Kidney (tissue), 14 donors: ENCODE data around the gene ACOT12. TPM values are rescaled to one million over a fixed set of nuclear protein-coding genes. Genes with fewer than 3 reads are reported as not detected.

Experiments used
- DNase-seq, 5 donors: peaks; one replicate each; pipeline ENCODE4 v3.0.0-alpha.2; 2013 to 2020
- FAIRE-seq: peaks from 2 replicates; lab custom pipeline; 2012; peaks lifted over from hg19 to GRCh38; lab: Jason Lieb, UNC
- H3K27ac ChIP-seq, 2 donors: one replicate each; pipeline ENCODE4 v1.7.0; 2013; ENCODE audit warnings: low read depth in 2 of 2, low read length in 2 of 2, inconsistent platforms in 1 of 2
- H3K27me3 ChIP-seq: one replicate; pipeline ENCODE4 v1.7.1; 2013; ENCODE audit warnings: low read length, inconsistent platforms; ENCODE audit not compliant: control insufficient read depth, insufficient read depth
- H3K36me3 ChIP-seq, 3 donors: one replicate each; pipeline versions ENCODE4 v1.7.0 to v1.7.1; 2013; ENCODE audit warnings: low read length in 3 of 3, control low read depth in 1 of 3, inconsistent platforms in 1 of 3; ENCODE audit not compliant: insufficient read depth in 3 of 3, control insufficient read depth in 2 of 3
- H3K4me1 ChIP-seq, 3 donors: one replicate each; pipeline versions ENCODE4 v1.7.0 to v1.7.1; 2013; ENCODE audit warnings: low read length in 3 of 3, inconsistent platforms in 1 of 3, low read depth in 1 of 3; ENCODE audit not compliant: control insufficient read depth in 2 of 3, insufficient read depth in 2 of 3
- H3K4me3 ChIP-seq, 3 donors: one replicate each; pipeline versions ENCODE4 v1.7.0 to v1.8.1; 2013; ENCODE audit warnings: low read length in 3 of 3, control low read depth in 1 of 3, inconsistent platforms in 1 of 3
- H3K9ac ChIP-seq, 3 donors: one replicate each; pipeline versions ENCODE4 v1.7.0 to v1.7.1; 2013; ENCODE audit warnings: low read length in 3 of 3, control low read depth in 1 of 3, inconsistent platforms in 1 of 3
- H3K9me3 ChIP-seq, 3 donors: one replicate each; pipeline versions ENCODE4 v1.7.0 to v1.7.1; 2013; ENCODE audit warnings: low read length in 3 of 3, control low read depth in 1 of 3, inconsistent platforms in 1 of 3; ENCODE audit not compliant: control insufficient read depth in 2 of 3, insufficient read depth in 1 of 3
- intact Hi-C: fragments of 100-400 bp; cut with DNase I; formaldehyde crosslinking; loops from one replicate; pipeline ENCODE4 v1.11.1; 2022
- polyA plus RNA-seq: library from polyadenylated mRNA; stranded (reverse); fragments of 350-450 nt; fragmentation: Illumina TruSeq; extraction: RNeasy Lipid Tissue Mini Kit (QIAGEN cat#74804); gene quantifications from one replicate; pipeline ENCODE4 v1.2.3, GENCODE V29; 2014; ENCODE audit warnings: low read depth, low replicate concordance; ENCODE audit not compliant: insufficient read depth
- total RNA-seq: library from RNA; stranded (reverse); fragmentation: NEBNext Ultra II Directional; extraction: Animal tissue kit (Norgen Biotek cat#: 25700); gene quantifications from one replicate; pipeline ENCODE4 v1.2.1, GENCODE V29; 2021
- TF ChIP-seq, protein P1 (sequence below): IDR thresholded peaks from 3 replicates; pipeline ENCODE4 v1.5.1; 2012; ENCODE audit warnings: mild to moderate bottlenecking, moderate library complexity, borderline replicate concordance; ENCODE audit not compliant: insufficient read depth; ENCODE audit errors: extremely low read depth
- donor health status: control.
- donor health status: control.
- donor health status: control.
- donor health status: control.
- donor health status: control.
- donor health status: DM: yes; HTN: yes; CAD: no.
- donor health status: Normal renal cell carcinoma (clear cell type).

Gene ACOT12
- total and polyA plus RNA-seq, 2 donors from 2014 or later, result 2.2 TPM; not detected in 1

DNA sequence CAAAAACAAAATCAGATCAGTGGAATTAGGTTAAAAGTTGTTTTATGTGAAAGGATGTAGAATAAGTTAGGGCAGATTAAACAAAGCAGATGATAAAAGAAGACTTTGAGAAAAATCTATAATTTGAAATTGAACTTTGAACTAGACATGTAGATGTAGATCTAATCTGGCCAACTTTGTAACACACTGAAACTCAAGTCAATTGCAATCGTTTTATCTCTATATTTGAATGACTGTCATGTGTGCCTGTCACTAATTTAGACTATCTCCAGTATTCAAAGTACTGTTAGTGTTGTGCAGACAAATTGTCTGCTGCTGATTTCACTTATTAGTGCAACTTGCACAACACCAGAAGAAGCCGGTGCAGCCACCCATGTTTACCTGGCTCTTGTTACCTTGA, 39.8 kb downstream of the ACOT12 start:
- FAIRE-seq, result no peak

DNA sequence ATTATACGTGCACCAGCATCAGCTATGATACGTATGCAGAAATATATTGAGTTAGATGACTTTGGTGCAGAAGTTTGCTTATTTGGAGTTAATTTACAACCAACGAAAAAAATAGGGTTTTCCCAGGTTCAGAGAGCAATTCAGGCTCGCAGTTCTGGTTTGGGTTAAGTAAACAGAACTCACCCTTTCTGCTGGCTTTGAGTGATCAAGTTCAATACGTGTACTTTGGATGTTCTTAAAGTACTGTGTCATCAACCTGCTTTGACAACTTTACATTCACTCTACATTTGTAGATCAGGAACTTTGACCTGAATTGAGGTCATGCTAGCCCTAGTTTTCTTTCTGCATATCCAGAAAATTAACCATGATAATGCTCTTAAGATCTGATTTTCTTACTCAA, 40.7 kb downstream of the ACOT12 start:
- intact Hi-C loops, result no loop called here
- DNase-seq, result no peak
- Histone ChIP-seq H3K36me3 (no peaks in the 10 kb centered on the region), H3K27me3 (no peaks in the 10 kb centered on the region), H3K27ac (no peak overlapping the region), H3K9me3 (no peaks in the 10 kb centered on the region), H3K9ac (no peak overlapping the region), H3K4me1 (no peaks in the 10 kb centered on the region), H3K4me3 (no peak overlapping the region)
- no peak for FAIRE-seq
- TF ChIP-seq, protein P1, sequence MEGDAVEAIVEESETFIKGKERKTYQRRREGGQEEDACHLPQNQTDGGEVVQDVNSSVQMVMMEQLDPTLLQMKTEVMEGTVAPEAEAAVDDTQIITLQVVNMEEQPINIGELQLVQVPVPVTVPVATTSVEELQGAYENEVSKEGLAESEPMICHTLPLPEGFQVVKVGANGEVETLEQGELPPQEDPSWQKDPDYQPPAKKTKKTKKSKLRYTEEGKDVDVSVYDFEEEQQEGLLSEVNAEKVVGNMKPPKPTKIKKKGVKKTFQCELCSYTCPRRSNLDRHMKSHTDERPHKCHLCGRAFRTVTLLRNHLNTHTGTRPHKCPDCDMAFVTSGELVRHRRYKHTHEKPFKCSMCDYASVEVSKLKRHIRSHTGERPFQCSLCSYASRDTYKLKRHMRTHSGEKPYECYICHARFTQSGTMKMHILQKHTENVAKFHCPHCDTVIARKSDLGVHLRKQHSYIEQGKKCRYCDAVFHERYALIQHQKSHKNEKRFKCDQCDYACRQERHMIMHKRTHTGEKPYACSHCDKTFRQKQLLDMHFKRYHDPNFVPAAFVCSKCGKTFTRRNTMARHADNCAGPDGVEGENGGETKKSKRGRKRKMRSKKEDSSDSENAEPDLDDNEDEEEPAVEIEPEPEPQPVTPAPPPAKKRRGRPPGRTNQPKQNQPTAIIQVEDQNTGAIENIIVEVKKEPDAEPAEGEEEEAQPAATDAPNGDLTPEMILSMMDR, result no peak

More for the DNA sequence above, 39.8 kb downstream of the ACOT12 start:
- Histone ChIP-seq H3K27me3 (no peaks in the 10 kb centered on the region), H3K27ac (no peak overlapping the region), H3K36me3 (no peaks in the 10 kb centered on the region), H3K9me3 (no peaks in the 10 kb centered on the region), H3K4me1 (no peaks in the 10 kb centered on the region), H3K9ac (no peak overlapping the region), H3K4me3 (no peak overlapping the region)
- no peak for DNase-seq
- intact Hi-C loops, result no loop called here
- TF ChIP-seq, protein P1, result no peak

DNA sequence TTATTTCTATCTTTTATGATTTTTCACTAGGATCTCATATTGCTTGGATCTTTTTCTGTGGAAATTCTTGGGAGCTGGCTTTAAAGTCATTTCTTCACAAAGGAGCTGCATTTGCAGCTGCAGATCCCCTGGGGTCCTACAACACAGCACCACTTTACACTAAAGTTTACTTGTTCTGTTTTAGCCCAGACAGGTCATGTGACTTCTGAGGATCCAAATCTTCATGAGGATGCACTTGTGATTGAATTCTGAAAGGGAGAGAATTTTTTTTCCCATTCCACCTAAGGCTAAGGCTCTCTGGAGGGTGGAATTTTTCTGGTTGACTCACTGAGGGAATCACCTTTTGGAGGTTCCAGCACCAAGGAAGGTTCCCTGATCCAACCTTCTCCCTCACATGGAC, 43.4 kb downstream of the ACOT12 start:
- Histone ChIP-seq H3K4me3 (no peak overlapping the region), H3K9ac (no peak overlapping the region), H3K27me3 (no peaks in the 10 kb centered on the region), H3K27ac (no peak overlapping the region), H3K4me1 (no peaks in the 10 kb centered on the region), H3K9me3 (no peaks in the 10 kb centered on the region), H3K36me3 (no peaks in the 10 kb centered on the region)
- TF ChIP-seq, protein P1, result no peak
- intact Hi-C loops, result no loop called here
- DNase-seq (no peak), FAIRE-seq (no peak)

DNA sequence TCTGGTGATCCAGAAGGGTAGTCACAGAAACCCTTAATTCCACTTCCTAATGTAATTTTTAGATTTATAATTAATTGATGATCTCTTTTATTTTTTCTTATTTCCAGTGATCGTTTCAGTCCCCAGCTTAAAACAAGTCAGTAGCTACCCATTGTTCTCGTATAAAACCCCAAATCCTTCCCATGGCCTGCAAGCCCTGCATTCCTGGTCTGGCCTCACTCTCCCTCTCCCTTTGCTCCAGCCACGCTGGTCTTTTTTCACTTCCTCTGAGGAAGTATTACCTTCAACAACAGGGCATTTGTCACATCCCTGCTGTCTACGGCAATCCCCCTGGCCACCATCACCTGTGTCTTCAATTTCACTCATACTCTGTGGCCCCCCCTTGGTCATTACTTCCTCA, 44.8 kb downstream of the ACOT12 start:
- no peak overlapping the region for H3K4me3 ChIP-seq
- FAIRE-seq (no peak), DNase-seq (no peak)
- intact Hi-C loops, result no loop called here
- H3K27me3 ChIP-seq, result no peaks in the 10 kb centered on the region
- H3K9ac ChIP-seq, result no peak overlapping the region
- no peak overlapping the region for H3K27ac ChIP-seq
- no peaks in the 10 kb centered on the region for H3K36me3 ChIP-seq
- H3K9me3 ChIP-seq, result no peaks in the 10 kb centered on the region
- TF ChIP-seq, protein P1, result no peak
- H3K4me1 ChIP-seq, result no peaks in the 10 kb centered on the region
